Peyer's patch (tissue), 4 donors: ENCODE data around the gene TBPL2.

Experiments used
- POLR2A ChIP-seq, 2 donors: fragments of 450-650 bp; IDR thresholded peaks; one replicate each; pipeline ENCODE4 v1.5.1; 2017; ENCODE audit warnings: antibody characterized with exemption in 2 of 2, mild to moderate bottlenecking in 2 of 2, moderate library complexity in 2 of 2
- TF ChIP-seq, protein P1 (sequence below), 6 experiments: fragments of 450-650 bp in 4 of 6; fragments of 200-600 bp in 2 of 6; sonication (generic) in 1 of 6; IDR thresholded peaks; one replicate each; pipeline ENCODE4 v1.5.1; 2017 to 2019; ENCODE audit warnings: antibody characterized with exemption in 6 of 6, mild to moderate bottlenecking in 3 of 6, moderate library complexity in 1 of 6

DNA sequence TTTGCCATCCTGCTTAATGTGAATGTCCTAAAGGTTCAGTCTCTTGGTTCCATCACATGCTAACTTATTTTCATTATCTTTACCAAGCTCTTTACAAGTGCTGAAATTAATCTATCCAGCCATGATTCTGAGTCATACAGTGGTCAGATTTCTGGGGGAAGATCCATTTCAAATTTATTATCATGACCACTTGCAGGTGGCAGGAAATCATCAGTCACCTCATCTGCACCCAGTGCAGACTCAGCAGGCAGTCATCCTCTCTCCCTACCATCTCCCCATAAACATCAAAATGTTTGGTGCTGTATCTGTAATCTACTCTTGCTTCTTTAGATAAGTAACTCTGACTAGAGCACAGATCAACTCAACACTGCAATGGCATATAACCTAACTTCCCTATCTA, 52.3 kb downstream of the TBPL2 start:
- TF ChIP-seq, protein P1, sequence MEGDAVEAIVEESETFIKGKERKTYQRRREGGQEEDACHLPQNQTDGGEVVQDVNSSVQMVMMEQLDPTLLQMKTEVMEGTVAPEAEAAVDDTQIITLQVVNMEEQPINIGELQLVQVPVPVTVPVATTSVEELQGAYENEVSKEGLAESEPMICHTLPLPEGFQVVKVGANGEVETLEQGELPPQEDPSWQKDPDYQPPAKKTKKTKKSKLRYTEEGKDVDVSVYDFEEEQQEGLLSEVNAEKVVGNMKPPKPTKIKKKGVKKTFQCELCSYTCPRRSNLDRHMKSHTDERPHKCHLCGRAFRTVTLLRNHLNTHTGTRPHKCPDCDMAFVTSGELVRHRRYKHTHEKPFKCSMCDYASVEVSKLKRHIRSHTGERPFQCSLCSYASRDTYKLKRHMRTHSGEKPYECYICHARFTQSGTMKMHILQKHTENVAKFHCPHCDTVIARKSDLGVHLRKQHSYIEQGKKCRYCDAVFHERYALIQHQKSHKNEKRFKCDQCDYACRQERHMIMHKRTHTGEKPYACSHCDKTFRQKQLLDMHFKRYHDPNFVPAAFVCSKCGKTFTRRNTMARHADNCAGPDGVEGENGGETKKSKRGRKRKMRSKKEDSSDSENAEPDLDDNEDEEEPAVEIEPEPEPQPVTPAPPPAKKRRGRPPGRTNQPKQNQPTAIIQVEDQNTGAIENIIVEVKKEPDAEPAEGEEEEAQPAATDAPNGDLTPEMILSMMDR (IDR thresholded peaks at IDR 0.05): no peak
- TF ChIP-seq POLR2A (IDR thresholded peaks at IDR 0.05): no peak
